Endothelial cell (in vitro differentiated cells): Measurements from ENCODE around the gene MFAP4. TPM values are rescaled to one million over a fixed set of nuclear protein-coding genes. Genes with fewer than 3 reads are reported as not detected.

Source experiments
- DNase-seq: peaks from one replicate; pipeline ENCODE4 v3.0.0; 2021; ENCODE audit warnings: low spot score
- H3K27ac Mint-ChIP-seq: one replicate; pipeline ENCODE4 v1.8.0; 2021; ENCODE audit warnings: mixed read lengths, inconsistent platforms; ENCODE audit not compliant: unreplicated experiment
- H3K27me3 Mint-ChIP-seq: one replicate; pipeline ENCODE4 v1.8.0; 2021; ENCODE audit warnings: mild to moderate bottlenecking, moderate library complexity, mixed read lengths, inconsistent platforms; ENCODE audit not compliant: unreplicated experiment
- H3K36me3 Mint-ChIP-seq: one replicate; pipeline ENCODE4 v1.8.0; 2021; ENCODE audit warnings: mild to moderate bottlenecking, low read depth, mixed read lengths, inconsistent platforms; ENCODE audit not compliant: unreplicated experiment
- H3K4me1 Mint-ChIP-seq: one replicate; pipeline ENCODE4 v1.8.0; 2021; ENCODE audit warnings: mild to moderate bottlenecking, mixed read lengths, inconsistent platforms; ENCODE audit not compliant: unreplicated experiment
- H3K4me3 Mint-ChIP-seq: one replicate; pipeline ENCODE4 v1.8.0; 2021; ENCODE audit warnings: mild to moderate bottlenecking, mixed read lengths, inconsistent platforms; ENCODE audit not compliant: unreplicated experiment
- H3K9me3 Mint-ChIP-seq: one replicate; pipeline ENCODE4 v1.8.0; 2021; ENCODE audit warnings: mixed read lengths, inconsistent platforms; ENCODE audit not compliant: unreplicated experiment
- CTCF ChIP-seq: fragments of 200-600 bp; sonication (generic); IDR thresholded peaks from one replicate; pipeline ENCODE4 v1.5.0; 2021; ENCODE audit warnings: antibody characterized with exemption; ENCODE audit not compliant: unreplicated experiment
- total RNA-seq: library from RNA; stranded (reverse); fragmentation: NEBNext Ultra II Directional; extraction: Animal tissue kit (Norgen Biotek cat#: 25700); gene quantifications from one replicate; pipeline ENCODE4 v1.2.1, GENCODE V29; 2021; ENCODE audit not compliant: unreplicated experiment

Gene MFAP4
- total RNA-seq, 1 donor from 2014 or later: 0.67 TPM

- Mint-ChIP-seq H3K36me3 (peaks cover 12% of the 10 kb centered on the region), H3K27ac (no peak overlapping the region), H3K9me3 (no peaks in the 10 kb centered on the region), H3K4me1 (peaks cover 2% of the 10 kb centered on the region), H3K27me3 (peaks cover 9% of the 10 kb centered on the region), H3K4me3 (no peak overlapping the region)
- no peak for TF ChIP-seq CTCF
- no peak for DNase-seq
These were observed 2.1 kb downstream of the MFAP4 start for GRCh38 chr17:19384723-19385391.

GRCh38 chr17:19383681-19384470, 3.1 kb downstream of the MFAP4 start:
- H3K27ac Mint-ChIP-seq: no peak overlapping the region
- DNase-seq: no peak
- H3K27me3 Mint-ChIP-seq: peaks cover 11% of the 10 kb centered on the region
- TF ChIP-seq CTCF: no peak
- H3K4me3 Mint-ChIP-seq: no peak overlapping the region
- peaks cover 15% of the 10 kb centered on the region for H3K36me3 Mint-ChIP-seq
- H3K9me3 Mint-ChIP-seq: no peaks in the 10 kb centered on the region
- H3K4me1 Mint-ChIP-seq: peaks cover 10% of the 10 kb centered on the region

GRCh38 chr17:19382531-19383444, 4.2 kb downstream of the MFAP4 start:
- H3K9me3 Mint-ChIP-seq: no peaks in the 10 kb centered on the region
- TF ChIP-seq CTCF: no peak
- H3K27ac Mint-ChIP-seq: no peak overlapping the region
- no peak for DNase-seq
- peaks cover 15% of the 10 kb centered on the region for H3K36me3 Mint-ChIP-seq
- H3K27me3 Mint-ChIP-seq: peaks cover 8% of the 10 kb centered on the region
- peaks cover 10% of the 10 kb centered on the region for H3K4me1 Mint-ChIP-seq
- no peak overlapping the region for H3K4me3 Mint-ChIP-seq

GRCh38 chr17:19381741-19382444, 5.1 kb downstream of the MFAP4 start:
- DNase-seq: no peak
- TF ChIP-seq CTCF: no peak
- peaks cover 20% of the 10 kb centered on the region for H3K36me3 Mint-ChIP-seq
- peaks cover 12% of the 10 kb centered on the region for H3K4me1 Mint-ChIP-seq
- no peak overlapping the region for H3K4me3 Mint-ChIP-seq
- H3K27ac Mint-ChIP-seq: no peak overlapping the region
- H3K27me3 Mint-ChIP-seq: peaks cover 8% of the 10 kb centered on the region
- no peaks in the 10 kb centered on the region for H3K9me3 Mint-ChIP-seq
